ACHN (cell line): ENCODE data around the gene TRIM42.

ENCODE experiments used
- DNase-seq: peaks from one replicate; pipeline ENCODE4 v3.0.0-alpha.2; 2015
- in situ Hi-C: cut with HindIII; loops from 2 replicates; pipeline ENCODE4 v1.10.0; 2017; ENCODE audit warnings: low sequenced_read_pairs, low pct_ligation_motif_present, low pct_unique_long_range_greater_than_20kb

The TRIM42 gene

DNA sequence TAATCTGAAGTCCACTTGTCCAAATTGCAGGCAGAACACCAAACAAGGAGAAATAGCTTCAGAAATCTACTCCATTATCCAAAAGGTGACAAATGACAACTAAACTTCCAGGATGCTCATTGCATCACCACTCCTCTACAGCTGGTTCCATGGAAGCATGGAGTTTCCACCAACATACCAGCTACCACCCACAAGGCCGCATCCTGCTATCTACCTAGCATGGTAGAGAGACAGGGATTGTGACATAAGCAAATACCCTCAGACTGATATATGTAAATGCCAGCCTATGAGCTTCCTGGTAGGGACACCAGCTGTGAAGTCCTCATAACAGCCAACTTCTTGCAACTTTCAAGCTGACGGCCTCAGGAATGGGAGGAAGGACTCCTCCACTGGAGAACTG lies at the start of gene TRIM42:
TRIM42 (plus strand) TSS at position 301 of the 400 bp plus-strand sequence. CDS start 166 bp downstream, outside the sequence.
- DNase-seq: no peak
- in situ Hi-C loops: no loop called here

DNA sequence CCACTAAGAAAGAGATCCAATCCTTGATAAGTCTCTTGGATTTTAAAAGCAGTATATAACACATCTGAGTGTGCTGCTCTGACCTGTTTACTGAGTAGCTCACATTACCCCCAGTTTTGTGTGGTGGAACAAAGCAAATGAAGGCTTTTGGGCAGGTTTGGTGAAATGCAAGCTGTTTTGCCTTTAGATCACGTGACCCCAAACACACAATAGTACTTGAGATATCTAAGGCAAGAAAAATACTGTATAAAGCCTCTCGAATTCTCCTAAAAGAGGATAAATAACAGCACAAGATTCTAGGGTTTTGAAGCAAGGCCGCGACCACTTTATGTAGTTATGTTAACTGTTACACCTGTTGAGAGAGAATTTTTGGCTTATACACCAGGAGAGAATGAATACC lies 49.3 kb upstream of the TRIM42 start:
- no peak for DNase-seq
- in situ Hi-C loops: no loop called here

DNA sequence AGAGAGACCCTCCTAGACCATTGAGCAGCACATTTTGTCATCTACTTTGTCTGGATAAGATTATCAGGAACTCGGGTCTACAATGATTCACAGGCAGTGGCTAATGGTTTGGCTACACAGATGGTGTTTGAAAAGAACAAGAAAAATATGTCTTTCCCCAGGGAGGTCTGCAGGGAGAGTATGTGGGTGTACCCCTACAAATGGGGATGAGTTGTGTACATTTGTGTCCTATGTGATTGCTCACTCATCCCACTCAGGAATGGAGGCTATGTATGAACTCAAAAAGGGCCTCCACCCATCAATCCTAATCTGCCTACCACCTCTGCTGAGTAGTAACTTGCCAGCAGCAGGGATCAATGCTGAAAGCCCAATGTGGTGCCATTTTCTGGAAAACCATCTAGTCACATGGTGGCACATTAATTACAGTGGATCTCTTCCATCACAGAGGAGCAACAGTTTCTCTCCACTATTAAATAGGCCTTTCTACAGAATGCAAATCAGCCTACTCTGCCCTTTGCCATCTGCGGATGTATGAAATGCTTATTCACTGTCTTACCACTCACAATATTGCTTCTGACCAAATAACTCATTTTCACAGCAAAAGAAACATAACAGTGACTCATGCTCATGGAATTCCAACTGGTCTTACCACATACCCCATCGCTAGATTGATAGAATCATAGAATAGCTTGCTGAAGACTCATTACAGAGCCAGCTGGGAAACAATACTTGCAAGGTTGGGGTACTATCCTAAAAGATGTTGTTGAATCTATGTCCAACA lies 48.3 kb upstream of the TRIM42 start:
- peak; percentile 87 for DNase-seq
- in situ Hi-C loops: no loop called here

DNA sequence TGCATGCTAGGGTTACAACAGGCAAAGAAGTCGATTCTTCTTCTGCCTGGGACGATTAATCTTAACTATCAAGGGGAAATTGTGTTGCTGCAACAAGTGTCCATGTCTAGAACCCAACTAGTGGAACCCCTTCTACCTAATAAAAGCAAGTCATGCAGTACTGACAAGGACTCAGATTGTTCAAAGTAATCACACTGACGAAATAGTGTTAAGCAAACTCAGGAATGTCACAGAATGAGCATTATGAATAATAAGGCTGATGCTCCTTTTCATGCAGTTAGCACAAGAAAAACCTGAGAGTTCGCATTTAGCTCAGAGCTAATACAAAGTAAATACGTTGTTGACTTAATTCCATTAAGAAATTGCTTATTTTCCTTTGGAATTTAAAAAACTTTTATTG lies 47.5 kb upstream of the TRIM42 start:
- in situ Hi-C loops: no loop called here
- DNase-seq: no peak

DNA sequence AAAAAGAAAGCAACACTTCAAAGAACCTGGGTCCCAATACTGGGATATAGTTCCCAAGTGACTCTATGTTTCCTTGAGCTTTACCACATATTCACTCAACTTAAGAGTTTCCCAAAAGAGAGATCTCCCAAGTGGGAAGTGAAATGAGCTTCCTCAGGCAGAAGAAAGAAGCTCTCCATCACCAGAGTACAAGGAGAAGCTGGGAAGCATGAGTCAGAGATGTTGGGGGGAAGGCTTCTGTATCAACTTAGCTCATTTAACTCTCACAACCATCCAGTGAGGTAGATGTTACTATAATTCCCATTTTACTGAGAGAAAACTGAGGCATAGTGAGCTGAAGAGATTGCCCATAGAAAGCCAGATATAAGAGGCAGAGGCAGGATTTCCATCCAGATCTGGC lies 47.0 kb upstream of the TRIM42 start:
- DNase-seq: no peak
- in situ Hi-C loops: no loop called here

DNA sequence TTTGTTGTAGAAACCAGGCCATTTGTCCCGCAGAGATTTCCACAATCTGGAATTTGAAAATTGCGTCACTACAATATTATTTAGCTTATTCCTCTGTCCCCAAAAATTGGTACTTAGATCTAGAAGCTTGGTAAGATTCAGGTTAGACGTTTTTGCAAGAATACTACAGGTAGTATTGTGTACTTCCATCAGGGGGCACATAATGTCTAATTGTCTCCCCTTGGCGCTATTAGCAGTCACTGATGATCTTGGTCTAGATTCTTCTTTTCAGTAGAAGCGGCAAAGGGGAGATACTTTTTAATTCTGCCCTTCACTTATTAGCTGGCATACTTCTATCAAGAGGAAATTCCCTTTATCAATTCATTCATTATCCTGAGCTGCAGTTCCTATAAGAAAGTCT lies 42.6 kb upstream of the TRIM42 start:
- in situ Hi-C loops: no loop called here
- DNase-seq: no peak

DNA sequence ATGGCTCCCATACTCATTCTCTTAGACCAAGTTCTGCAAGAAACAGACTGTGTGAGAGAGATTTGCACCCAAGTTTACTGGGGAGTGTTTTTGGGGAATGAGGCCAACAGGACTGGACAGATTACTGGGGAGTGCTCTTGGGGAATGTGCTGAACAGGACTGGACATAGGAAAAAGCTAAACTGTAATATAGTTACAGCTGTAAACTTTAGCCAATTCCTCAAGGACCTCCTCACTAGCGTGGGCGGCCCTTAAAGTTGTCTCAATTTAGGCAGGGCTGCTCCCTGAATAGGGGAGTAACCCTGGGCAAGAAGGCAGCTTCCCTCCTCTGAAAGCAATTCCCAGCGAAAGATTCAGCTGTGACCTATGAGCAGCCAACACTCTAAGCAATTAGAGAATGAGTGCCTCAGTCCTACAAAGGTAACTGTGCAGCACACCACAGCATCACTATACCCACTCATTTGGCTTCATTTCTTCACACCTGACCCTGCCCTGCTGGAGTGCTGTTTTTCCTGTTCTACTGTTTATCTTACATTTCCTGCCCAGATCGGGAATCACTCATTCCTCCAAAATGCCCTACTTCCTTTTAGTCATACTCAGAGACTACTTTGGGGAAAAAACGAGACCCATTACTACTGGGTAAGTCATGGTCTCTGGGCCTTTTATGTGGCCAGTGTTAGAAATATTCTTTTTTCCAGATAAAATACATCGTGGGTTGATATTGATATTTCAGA lies 41.3 kb upstream of the TRIM42 start:
- in situ Hi-C loops: no loop called here
- DNase-seq: no peak

DNA sequence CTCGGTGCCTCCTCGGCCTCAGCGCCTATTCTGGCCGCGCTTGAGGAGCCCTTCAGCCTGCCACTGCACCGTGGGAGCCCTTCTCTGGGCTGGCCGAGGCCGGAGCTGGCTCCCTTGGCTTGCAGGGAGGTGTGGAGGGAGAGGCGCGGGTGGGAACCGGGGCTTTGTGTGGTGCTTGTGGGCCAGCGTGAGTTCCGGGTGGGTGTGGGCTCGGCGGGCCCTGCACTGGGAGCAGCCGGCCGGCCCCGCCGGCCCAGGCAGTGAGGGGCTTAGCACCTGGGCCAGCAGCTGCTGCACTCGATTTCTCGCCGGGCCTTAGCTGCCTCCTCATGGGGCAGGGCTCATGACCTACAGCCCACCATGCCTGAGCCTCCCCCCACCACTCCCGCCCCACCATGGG lies 26.6 kb upstream of the TRIM42 start:
- DNase-seq: no peak
- in situ Hi-C loops: no loop called here

DNA sequence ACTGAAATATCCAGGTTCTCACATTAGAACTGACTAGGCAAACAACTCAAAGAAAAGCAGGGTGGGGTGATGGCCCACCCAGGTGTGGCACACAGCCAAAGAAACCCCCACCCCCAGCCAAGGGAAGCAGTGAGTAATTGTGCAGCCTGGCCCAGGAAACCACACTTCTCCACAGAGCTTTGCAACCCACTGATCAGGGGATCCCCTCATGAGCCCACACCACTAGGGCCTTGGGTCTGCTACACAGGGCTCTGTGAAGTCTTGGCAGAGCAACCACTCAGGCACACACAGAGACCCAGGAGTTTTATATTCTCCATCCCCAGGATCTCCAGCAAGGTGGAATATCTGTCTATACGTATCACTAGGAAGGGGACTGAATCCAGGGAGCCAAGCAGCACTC lies 22.2 kb upstream of the TRIM42 start:
- DNase-seq: no peak
- in situ Hi-C loops: no loop called here

DNA sequence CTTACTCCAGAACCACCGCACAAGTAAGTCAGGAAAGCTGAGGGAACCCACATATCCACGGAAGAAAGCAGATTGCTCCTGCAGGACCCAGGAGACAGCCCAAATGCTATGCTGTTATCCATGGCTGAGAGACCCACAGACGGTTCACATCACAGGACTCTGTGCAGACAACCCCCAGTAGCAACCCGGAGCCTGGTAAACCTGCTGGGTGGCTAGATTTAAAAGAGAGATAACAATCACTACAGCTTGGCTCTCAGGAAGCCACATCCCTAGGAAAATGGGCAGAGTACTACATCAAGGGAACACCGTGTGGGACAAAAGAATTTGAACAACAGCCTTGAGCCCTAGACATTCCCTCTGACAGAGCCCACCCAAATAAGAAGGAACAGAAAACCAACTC lies 13.8 kb upstream of the TRIM42 start:
- in situ Hi-C loops: no loop called here

DNA sequence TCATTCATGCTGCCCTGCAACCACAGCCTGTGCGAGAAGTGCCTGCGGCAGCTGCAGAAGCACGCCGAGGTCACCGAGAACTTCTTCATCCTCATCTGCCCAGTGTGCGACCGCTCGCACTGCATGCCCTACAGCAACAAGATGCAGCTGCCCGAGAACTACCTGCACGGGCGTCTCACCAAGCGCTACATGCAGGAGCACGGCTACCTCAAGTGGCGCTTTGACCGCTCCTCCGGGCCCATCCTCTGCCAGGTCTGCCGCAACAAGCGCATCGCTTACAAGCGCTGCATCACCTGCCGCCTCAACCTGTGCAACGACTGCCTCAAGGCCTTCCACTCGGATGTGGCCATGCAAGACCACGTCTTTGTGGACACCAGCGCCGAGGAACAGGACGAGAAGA lies 4.7 kb downstream of the TRIM42 start:
- no peak for DNase-seq
- in situ Hi-C loops: no loop called here

More for the DNA sequence above, 13.8 kb upstream of the TRIM42 start:
- DNase-seq: no peak

DNA sequence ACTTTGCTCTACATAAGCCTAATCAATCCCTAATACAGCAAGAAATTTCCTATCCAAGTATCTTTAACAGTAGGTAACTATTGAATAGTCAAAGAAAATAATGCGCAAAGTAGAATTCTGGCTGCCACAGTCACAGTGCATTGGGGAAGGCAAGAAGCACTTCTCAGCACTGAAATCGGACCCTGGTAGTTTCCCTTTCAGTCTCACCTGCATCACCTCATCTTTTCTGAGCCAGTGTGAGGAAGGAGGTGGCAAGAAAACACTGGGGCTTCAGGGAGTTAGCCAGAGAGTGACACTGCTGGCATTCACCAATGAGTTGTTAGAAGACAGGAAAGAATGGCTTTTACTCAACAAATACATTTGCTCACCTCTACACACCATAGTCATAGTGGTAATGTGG lies 8.3 kb downstream of the TRIM42 start:
- in situ Hi-C loops: no loop called here
- no peak for DNase-seq

DNA sequence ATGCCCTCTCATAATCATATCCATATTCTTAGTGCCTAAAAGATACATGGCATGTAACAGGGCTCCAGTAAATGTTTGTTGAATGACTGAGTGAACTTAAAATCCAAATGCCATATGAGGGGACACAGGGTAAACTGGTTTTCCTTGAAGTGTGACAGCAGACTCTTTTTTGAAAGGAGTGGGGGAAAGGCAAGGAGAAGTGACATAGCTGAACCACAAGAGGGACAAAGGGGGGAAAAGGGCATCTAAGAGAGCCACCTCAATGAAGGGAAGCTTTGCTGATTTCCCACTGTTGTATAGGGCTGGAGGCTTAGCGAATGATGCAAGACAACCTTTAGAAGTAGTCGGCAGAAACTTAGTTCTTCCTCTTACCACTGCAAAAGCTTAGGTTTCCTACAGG lies 9.1 kb downstream of the TRIM42 start:
- DNase-seq: no peak
- in situ Hi-C loops: no loop called here

DNA sequence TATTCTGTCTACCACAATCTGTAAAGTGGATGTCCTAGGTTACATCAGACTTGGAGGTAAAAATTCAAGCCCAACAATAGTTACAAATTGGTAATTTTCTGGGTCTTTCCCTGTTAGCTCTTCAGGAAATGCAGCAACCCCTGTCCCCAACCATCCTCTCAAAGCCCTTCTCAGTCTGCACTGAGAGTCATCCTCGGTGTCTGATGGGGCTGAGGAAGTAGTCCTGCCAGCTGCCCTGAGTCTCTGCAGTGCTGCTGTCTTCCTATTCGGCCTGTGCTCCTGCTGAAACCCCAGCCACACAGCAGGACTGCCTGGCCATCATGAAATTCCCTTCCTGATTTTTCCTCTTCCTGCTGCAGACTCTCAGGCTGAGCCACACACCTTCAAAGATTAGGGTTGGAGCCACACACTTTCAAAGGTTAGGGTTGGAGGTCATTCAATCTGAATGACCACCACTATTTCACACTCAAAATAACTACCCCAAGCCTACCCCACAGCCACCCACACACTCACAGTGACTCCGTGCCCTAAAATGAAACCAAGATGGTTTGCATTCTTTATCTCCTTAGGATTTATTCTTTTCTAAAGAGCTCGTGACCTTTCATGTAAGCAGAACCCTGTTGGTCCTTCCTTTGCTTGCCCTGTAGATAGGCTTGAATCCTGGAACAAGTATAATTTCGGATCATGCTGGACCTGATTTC lies 17.6 kb downstream of the TRIM42 start:
- DNase-seq: no peak
- in situ Hi-C loops: no loop called here

DNA sequence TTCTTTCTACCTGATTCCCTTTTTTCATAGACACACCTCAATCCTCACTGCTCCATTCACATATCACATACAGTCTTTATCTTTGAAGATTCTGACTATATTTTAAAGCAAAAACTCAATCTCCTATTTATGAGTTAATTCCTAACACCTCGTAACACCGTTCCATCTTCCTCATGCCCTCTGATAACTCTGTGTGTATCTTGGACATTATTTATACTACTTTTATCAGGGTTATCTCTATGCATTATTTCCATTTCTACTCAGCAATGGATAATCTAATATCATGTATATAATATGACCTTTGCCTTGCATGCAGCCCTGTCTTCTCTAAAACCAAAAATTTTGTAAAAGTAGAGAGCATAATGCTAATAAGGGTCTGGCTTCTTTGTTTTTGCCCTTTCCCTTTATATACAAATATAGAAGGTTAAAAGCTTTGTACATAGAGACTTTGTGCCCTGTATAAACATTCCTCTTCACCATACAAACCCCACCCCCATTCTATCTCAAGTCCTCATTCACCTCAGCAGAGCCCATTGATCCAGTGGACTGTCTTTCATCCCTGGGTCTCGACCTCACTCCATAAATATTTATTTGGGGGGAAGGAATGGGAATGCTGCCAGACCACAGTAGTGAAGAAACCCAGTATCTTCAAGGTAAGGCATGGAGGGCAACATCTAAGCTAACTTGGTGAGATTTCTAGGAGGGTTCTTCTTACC lies 21.8 kb downstream of the TRIM42 start:
- in situ Hi-C loops: no loop called here

DNA sequence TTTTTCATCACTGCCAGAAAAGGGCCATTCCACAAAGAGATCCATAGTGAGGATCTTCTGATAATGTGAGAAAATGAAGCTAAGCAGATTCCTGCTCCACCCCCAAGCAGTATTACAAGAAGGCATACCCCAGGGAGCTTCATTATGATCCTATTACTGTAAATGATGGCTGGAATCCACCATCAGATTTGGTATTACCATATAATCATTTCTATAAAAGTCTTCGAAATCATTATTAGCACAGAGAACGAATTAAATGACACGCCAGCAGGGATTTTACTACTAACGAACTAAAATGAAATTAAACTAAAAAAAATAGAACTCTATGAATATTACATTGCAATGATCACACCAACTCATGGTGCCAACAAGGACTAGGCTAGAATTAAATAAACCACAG lies 24.4 kb downstream of the TRIM42 start:
- DNase-seq: no peak
- in situ Hi-C loops: no loop called here

More for the DNA sequence above, 21.8 kb downstream of the TRIM42 start:
- DNase-seq: no peak

DNA sequence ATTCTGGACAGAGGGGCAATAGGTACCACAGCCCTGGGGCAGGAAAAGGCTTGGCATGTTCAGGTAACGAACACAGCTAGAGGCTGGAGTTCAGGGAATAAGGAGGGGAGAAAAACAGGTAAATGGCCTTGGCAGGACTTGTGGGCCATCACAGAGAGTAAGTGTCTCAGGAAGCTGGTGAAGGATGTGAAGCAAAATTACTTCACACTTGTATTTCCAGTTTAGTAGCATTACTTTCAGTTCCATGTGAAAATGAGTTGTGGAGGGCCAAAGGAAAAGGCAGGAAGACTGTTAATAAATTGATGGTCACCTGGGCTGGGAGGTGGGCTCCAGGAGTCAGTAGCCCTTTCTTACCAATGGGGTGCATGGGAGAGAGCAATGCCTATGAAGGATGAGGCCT lies 25.6 kb downstream of the TRIM42 start:
- in situ Hi-C loops: no loop called here
- no peak for DNase-seq

DNA sequence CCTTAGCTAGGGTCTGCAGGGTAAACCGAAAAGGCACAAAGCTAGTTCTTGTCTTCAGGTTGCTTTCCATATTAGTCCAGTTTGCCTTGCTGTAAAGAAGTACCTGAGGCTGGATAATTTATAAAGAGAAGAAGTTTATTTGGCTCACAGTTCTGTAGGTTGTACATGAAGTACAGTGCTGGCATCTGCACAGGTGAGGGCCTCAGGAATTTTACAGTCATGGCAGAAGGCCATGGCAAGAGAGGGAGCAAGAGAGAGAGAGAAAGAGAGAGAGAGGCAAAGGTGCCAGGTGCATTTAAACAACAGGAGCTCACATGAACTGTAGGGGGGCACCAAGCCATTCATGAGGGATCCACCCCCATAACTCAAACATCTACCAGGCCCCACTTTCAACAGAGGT lies 26.9 kb downstream of the TRIM42 start:
- in situ Hi-C loops: no loop called here

DNA sequence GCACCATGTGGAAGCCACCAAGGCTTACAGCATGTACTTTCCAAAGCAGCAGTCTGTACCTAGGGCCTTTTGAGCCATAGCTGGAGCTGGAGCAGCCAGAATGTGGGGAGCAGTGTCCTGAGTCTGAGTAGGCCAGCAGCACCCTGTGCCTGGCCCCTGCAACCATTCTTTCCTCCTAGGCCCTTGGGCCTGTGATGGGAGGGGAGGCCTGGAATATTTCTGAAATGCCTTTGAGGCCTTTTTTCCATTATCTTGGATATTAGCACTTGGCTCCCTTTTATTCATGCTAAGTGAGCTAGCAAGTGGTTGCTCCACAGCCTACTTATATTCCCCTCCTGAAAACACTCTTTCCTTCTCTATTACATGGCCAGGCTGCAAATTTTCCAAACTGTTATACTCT lies 28.1 kb downstream of the TRIM42 start:
- DNase-seq: no peak
- in situ Hi-C loops: no loop called here

More for the DNA sequence above, 26.9 kb downstream of the TRIM42 start:
- DNase-seq: no peak
